GM18508 (cell line): Measurements from ENCODE around the gene BMPER.

Source experiments
- ATAC-seq: cut with Tn5 transposase; IDR thresholded peaks from one replicate; pipeline ENCODE4 v1.9.1; 2021; ENCODE audit warnings: moderate number of reproducible peaks; ENCODE audit not compliant: insufficient read depth, unreplicated experiment

BMPER gene

GRCh38 chr7:33919449-33919848 is 14.1 kb downstream of the BMPER start:
- ATAC-seq, result no peak

GRCh38 chr7:33921216-33921938 is 16.0 kb downstream of the BMPER start:
- no peak for ATAC-seq

- ATAC-seq, result no peak
Measured at GRCh38 chr7:33922820-33923219, 17.5 kb downstream of the BMPER start.

- no peak for ATAC-seq
Measured at GRCh38 chr7:33923440-33924229, 18.3 kb downstream of the BMPER start.

DNA sequence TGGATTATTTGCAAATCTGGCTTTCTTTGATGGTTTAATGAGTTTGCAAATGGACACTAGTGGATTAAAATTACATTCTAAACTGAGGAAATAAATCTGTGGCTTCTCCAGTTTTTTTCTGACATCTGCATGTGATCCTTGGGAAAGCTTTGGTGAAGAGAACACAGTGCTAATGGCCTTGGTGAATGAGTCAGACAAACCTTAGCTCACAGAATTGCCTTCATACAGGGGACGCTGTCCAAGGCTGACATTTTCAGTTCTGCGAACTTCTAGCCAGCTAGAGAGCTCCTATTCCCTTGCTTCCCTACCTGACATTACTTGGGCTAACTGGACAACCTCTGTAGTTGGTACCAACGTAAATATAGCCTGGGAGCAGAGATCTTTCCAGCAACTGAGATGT is 21.2 kb downstream of the BMPER start:
- no peak for ATAC-seq

DNA sequence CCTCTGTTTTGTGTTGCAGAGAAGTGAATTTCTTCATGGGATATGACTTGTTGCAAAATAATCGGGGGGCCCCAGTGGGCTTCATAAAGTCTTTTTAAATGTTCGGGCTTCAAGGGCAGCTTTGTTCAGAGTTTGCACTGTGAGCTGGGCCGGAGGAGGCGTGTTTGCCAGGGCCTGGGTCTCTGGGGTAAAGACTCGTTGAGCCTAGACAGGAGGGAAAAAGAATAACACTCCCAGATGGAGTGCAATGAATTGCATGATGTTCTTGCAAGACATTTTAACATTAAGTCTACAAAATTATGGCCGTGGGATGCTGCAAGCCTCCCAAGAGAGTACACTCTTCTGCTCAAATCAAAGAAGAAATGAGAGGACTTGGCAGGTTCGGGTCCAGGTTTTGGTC is 23.6 kb downstream of the BMPER start:
- ATAC-seq, result no peak

GRCh38 chr7:33932221-33932620 is 26.9 kb downstream of the BMPER start:
- ATAC-seq, result no peak

DNA sequence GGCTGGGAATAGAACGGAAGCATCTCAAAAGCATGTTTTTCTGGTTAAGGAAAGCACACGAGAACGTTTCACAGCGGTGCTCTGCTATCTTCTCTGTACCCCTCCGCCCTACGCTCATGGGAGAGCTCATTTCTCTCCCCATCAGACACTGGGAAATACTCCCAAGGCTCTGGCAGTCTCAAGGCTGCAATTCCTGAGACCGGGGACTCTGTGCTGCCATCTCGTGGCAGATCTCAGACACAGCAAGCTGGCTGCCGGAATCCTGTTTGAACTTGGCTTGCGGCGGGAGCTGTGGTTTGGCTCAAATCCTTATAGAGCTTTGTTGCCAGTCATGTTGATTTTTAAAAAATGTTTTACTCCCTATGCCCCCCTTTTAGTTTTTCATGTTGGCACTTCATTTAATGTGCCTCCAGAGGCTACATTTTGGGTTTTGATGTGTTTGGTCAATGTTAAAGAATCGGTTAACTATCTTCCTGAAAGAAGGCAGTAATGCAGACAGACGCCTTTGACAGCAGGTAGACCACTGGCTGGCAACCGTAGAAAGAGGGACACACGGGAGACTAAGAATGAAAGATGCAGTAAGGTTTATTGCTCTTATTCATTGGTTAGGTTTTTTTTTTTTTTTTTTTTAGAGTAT is 27.6 kb downstream of the BMPER start:
- no peak for ATAC-seq

GRCh38 chr7:33933611-33934281 is 28.4 kb downstream of the BMPER start:
- no peak for ATAC-seq

- no peak for ATAC-seq
Measured at GRCh38 chr7:33934391-33934790, 29.1 kb downstream of the BMPER start.

DNA sequence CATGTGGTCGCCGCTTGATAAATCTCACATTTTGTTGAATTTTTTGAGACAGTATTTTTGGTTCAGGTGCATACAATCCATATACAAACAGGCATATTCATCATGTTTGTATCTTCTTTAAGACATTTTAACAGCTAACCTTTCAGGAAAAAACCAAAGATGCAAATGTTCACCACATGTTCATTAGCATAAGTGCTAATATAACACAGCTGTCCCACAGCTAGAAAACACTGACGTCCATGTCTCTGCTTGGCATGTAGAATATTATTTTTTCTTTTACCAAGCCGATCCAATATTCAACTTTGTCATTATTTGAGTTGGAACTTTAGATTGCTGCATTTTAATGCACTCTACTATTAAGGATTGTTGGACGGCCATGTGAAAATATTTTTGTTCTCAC is 31.2 kb downstream of the BMPER start:
- no peak for ATAC-seq

DNA sequence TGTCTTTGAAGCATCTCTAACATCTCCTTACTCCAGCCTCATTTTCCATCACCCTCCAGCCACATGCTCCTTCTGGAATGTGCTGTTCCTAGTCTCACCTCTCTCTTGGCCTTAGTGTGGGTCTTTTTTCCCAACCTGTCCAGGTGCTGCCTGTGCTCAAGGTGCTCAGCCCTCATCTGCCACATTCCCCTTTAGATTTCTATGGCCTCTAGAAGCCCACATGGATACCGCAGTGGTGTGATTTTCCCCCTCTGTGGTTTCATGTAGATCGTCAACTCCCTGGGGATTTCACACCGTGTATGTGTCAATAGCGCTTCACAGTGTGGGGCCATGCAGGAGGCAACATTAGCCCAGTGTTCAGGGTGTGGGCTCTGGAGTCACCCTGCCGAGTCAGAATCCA is 32.5 kb downstream of the BMPER start:
- no peak for ATAC-seq

- no peak for ATAC-seq
Measured at GRCh38 chr7:33939121-33939520, 33.8 kb downstream of the BMPER start.

- no peak for ATAC-seq
Measured at GRCh38 chr7:33940503-33940902, 35.2 kb downstream of the BMPER start.

DNA sequence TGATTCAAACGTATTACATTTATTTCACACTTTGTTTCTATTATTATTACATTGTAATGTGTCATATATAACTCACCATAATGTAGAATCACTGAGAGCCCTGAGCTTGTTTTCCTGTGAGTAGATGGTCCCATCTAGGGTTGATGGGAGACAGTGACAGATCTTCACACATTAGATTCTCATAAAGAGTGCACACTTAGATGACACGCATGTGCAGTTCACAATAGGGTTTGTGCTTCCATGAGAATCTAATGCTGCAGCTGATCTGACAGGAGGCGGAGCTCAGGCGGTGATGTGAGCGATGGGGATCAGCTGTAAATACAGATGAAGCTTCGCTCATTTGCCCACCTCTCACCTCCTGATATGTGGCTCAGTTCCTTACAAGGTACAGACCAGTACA is 36.1 kb downstream of the BMPER start:
- no peak for ATAC-seq

GRCh38 chr7:33946094-33946699 is 40.9 kb downstream of the BMPER start:
- ATAC-seq, result no peak

- no peak for ATAC-seq
Measured at GRCh38 chr7:33950047-33950714, 44.8 kb downstream of the BMPER start.

DNA sequence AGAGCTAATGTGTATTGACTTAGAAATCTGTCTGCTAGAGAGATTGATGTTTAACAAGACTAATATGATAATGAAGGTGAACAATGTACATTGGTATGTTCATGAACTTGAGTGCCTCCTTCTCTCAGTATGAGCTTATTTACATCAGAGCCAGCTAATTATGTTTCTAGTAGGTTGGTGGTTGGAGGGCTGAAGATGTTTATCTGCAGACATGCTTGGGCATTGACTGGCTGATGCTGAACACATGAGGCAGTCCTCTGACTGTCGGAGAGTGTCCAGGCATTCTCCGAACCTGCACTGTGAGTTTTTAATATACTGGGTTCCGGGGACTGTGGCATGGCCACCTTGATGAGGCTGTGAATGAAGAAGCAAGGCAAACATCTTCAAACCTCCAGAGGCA is 47.5 kb downstream of the BMPER start:
- no peak for ATAC-seq

- ATAC-seq, result no peak
Measured at GRCh38 chr7:33958104-33958503, 52.8 kb downstream of the BMPER start.

GRCh38 chr7:33959676-33960075 is 54.3 kb downstream of the BMPER start:
- no peak for ATAC-seq
